IPS-18c (cell line): ENCODE data around the gene PTPRA.
"Not testable (repeated sequence)": the region's sequence is repeated elsewhere in the genome, so short reads cannot be mapped to it uniquely, and the experiment has no call there.

Experiments used
- H3K4me3 ChIP-seq: 2 replicates; pipeline ENCODE4 v1.7.0; 2013; ENCODE audit warnings: low read depth, mild to moderate bottlenecking, low read length, moderate library complexity; ENCODE audit not compliant: insufficient read depth
- H3K9me3 ChIP-seq: one replicate; pipeline ENCODE4 v1.6.1; 2013; ENCODE audit warnings: mild to moderate bottlenecking, low read length, moderate library complexity; ENCODE audit not compliant: control insufficient read depth, insufficient read depth

Gene PTPRA, protein sequence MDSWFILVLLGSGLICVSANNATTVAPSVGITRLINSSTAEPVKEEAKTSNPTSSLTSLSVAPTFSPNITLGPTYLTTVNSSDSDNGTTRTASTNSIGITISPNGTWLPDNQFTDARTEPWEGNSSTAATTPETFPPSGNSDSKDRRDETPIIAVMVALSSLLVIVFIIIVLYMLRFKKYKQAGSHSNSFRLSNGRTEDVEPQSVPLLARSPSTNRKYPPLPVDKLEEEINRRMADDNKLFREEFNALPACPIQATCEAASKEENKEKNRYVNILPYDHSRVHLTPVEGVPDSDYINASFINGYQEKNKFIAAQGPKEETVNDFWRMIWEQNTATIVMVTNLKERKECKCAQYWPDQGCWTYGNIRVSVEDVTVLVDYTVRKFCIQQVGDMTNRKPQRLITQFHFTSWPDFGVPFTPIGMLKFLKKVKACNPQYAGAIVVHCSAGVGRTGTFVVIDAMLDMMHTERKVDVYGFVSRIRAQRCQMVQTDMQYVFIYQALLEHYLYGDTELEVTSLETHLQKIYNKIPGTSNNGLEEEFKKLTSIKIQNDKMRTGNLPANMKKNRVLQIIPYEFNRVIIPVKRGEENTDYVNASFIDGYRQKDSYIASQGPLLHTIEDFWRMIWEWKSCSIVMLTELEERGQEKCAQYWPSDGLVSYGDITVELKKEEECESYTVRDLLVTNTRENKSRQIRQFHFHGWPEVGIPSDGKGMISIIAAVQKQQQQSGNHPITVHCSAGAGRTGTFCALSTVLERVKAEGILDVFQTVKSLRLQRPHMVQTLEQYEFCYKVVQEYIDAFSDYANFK

GRCh38 chr20:2873010-2873746, at the start of gene PTPRA:
Gene PTPRA, plus strand, starts transcription at chr20:2873481. Its CDS starts 90,797 bp downstream, at chr20:2964278.
- peak within 1 kb of the TSS; percentile 65 for H3K4me3 ChIP-seq
- no peaks in the 10 kb centered on the region for H3K9me3 ChIP-seq

DNA sequence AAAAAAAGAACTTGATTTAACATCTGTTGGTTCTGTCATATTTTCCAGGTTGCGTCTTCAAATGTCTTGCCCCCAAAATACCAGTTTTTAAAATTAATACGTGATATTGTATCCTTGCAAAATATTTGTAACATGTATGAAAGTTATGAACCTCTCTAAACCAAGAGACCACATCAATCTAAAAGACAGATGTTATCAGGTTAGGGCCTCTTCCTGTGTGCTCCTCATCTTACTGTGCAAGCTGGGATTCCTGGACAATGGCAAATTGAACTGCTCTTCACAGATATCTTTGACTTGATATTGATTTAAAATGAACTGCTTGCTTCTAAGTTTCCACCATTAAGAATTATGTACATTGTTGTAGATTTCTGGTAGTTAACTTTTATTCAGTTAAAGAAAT, 47.5 kb upstream of the PTPRA start:
- Histone ChIP-seq H3K9me3 (no peaks in the 10 kb centered on the region), H3K4me3 (no peak overlapping the region)

- Histone ChIP-seq H3K9me3 (no peaks in the 10 kb centered on the region), H3K4me3 (no peak overlapping the region)
Measured at GRCh38 chr20:2826655-2827054, 46.6 kb upstream of the PTPRA start.

DNA sequence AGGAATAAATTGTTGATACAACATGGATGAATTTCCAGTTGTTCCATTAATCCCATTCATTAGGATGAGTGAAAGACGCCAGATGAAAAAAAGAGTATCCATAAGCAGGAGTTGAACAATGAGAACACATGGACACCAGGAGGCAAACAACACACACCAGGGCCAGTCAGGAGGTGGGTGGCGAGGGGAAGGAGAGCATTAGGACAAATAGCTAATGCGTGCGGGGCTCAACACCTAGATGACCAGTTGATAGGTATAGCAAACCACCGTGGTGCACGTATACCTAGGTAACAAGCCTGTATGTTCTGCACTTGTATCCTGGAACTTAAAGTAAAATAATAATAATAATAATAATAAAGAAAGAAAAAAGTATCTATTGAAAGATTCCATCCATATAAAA, 43.9 kb upstream of the PTPRA start:
- H3K9me3 ChIP-seq, result no peaks in the 10 kb centered on the region
- no peak overlapping the region for H3K4me3 ChIP-seq

DNA sequence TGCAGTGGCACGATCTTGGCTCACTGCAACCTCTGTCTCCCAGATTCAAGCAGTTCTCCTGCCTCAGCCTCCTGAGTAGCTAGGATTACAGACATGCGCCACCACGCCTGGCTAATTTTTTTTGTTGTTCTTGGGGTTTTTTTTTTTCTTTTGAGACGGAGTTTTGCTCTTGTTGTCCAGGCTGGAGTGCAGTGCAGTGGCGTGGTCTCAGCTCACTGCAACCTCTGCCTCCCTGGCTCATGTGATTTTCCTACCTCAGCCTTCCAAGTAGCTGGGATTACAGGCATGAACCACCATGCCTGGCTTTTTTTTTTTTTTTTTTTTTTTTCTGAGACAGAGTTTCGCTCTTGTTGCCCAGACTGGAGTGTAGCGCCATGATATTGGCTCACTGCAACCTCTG, 42.1 kb upstream of the PTPRA start:
- H3K4me3 ChIP-seq, H3K9me3 ChIP-seq: not testable (repeated sequence)

GRCh38 chr20:2833761-2834160, 39.5 kb upstream of the PTPRA start:
- no peaks in the 10 kb centered on the region for H3K9me3 ChIP-seq

DNA sequence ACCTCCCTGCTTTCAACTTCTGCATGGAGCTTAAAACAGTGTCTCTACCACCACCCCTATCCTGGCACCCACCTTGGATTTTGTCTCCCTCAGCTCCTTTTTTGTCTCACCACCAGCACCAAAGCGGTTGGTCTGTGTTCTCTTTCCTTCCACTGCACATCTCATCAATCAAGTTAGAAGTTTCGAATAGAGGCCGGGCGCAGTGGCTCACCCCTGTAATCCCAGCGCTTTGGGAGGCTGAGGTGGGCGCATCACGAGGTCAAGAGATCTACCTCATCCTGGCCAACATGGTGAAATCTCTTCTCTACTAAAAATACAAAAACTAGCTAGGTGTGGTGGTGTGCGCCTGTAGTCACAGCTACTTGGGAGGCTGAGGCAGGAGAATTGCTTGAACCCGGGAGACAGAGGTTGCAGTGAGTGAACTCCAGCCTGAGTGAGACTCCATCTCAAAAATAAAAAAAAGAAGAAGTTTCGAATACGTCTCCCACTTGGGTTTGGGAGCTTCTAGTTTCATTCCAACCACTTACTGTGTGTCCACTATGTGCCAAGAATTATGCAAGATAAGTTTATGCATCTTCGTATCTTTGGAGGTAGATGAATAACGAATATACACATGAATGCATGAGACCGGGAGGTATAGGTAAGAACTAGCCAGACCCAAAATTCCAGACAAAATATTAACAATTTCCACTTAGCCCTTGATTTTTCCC, 38.7 kb upstream of the PTPRA start:
- Histone ChIP-seq H3K9me3 (no peaks in the 10 kb centered on the region), H3K4me3 (no peak overlapping the region)

More at GRCh38 chr20:2833761-2834160, 39.5 kb upstream of the PTPRA start:
- H3K4me3 ChIP-seq, result no peak overlapping the region

DNA sequence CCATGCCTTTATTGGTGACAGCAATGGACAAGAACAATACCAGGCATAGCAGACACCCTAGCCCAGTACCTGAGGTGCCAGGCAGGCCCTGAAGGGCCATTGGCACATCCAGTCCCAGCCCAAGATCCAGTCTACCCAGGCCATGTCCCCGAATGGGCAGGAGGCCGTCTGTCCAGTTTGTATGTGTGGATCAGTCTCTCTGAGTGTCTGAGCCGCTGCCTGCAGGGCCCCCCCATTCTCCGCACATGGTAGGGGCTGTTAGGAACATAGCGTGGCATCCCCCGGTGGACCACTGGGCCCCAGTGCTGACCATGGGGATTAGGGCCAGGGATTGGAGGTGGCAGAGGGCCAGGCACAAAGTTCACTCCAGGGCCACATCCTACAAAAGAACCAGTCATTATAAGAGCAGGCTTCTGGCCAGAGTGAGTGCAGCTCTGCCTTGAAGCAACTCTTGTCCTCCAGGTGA, 37.9 kb upstream of the PTPRA start:
- Histone ChIP-seq H3K9me3 (no peaks in the 10 kb centered on the region), H3K4me3 (no peak overlapping the region)

DNA sequence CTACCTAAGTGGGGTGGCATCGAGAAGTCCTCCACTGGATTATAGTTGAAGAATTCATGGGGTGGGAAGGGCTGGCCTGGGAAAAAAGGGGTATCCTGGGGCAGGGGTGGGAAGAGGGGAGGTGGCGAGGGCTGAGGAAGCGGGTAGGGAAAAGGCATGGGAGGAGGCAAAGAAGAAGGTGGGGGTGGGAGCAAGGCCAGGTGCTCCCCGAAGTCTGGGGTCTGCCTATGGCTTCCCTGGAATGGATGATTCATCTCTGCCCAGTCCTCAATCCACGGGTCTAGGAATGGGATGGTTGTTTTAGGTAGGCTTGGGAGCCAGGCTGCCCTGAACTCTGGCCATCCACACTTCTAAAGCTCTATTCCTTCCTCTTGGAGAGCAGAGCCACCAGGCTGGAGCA, 37.2 kb upstream of the PTPRA start:
- Histone ChIP-seq H3K9me3 (no peaks in the 10 kb centered on the region), H3K4me3 (no peak overlapping the region)

GRCh38 chr20:2837221-2837960, 35.9 kb upstream of the PTPRA start:
- H3K9me3 ChIP-seq, result no peaks in the 10 kb centered on the region
- H3K4me3 ChIP-seq, result no peak overlapping the region

GRCh38 chr20:2838170-2838797, 35.0 kb upstream of the PTPRA start:
- no peaks in the 10 kb centered on the region for H3K9me3 ChIP-seq
- H3K4me3 ChIP-seq, result no peak overlapping the region

DNA sequence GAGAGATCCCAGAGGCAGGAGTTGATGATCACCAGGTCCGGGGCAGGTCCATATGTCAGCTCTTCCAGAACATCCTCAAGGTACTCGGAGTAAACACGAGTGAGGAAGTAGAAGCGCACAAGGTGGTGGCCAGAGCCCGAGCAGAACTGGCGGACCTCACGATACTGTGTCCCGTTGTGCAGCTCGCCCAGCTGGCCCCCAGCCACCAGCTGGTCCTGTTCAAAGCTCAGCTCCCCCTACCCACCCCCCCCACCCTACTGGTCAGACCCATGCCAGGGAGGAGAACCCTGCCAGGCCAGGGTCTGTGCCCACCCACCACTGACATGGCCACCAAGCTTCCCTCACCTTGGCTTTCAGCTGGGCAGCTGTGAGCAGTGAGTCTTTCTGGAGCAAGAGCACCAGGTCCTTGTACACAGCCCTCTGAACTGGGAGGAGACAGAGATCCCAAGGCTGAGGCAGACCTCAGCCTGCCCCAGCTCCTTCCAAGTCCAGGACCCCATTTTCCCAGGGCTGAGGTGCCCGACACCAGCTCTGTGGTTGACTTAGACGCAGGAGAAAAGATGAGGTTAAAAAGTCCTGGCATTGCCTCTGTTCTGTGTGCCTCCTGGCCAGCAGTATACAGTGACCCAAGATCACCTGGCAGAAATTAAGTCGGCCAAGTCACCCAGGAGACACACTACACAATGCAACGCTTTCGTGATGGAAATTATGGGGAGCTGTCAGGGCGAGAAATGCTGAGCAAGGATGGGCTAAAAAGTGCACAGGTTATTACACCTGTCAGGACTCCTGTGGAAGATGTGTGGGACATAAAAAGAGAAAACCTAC, 34.2 kb upstream of the PTPRA start:
- H3K9me3 ChIP-seq, result no peaks in the 10 kb centered on the region
- no peak overlapping the region for H3K4me3 ChIP-seq

GRCh38 chr20:2839732-2840137, 33.5 kb upstream of the PTPRA start:
- Histone ChIP-seq H3K9me3 (no peaks in the 10 kb centered on the region), H3K4me3 (peak overlapping the region; percentile 66)

DNA sequence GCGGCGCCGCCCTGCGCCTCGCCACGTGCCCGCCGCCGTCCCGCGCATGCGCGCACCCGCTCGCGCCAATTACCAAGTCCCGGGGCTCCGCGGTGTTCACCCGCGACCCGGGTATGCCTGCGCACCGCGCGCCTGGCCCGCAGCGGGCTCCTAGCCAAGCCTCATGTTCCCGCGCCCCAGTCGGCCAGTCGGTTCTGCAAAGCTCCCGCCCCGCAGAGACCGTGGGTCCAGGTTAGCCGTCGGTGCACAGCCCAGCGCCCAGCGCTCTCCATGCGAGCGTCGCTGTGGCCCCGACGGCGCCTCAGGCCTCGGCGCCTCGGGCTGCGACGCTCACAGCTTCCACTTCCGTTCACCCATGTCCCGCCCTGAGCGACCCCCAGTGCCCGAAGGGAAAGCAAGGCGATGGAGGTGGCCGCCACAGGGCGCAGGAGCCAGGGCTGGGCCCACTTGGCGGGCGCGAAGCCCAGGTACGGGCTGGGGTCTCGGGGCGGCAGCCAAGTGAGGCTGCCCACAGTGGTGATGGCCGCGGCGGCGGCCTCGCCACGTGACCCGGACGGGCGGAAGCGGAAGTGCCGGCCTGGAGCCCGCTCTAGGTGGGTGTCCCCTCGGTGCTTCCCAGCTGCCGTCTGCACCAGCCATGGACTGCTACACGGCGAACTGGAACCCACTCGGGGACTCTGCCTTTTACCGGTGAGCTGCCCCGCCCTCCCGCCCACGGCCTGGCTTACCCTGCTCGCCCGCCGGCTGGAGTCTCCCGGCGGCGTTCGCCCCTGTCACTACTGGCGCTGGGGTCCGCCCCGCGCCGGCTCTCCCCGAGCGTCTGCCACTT, 32.9 kb upstream of the PTPRA start, which contains the start of the genes PCED1A and VPS16:
PCED1A (minus strand) TSS at position 518 of the 829 bp plus-strand sequence. CDS start 743 bp downstream, outside the sequence.
VPS16 (plus strand) TSS at position 608 of the 829 bp plus-strand sequence; CDS start at position 638, 30 bp downstream.
- Histone ChIP-seq H3K9me3 (no peaks in the 10 kb centered on the region), H3K4me3 (peak within 1 kb of the TSS; percentile 66)
